Neural progenitor cell (in vitro differentiated cells): Measurements from ENCODE around the gene FECH. TPM values are rescaled to one million over a fixed set of nuclear protein-coding genes. Genes with fewer than 3 reads are reported as not detected.

Experiments used
- DNase-seq: peaks from one replicate; pipeline ENCODE4 v3.0.0-alpha.2; 2016; ENCODE audit warnings: low spot score
- H2AFZ ChIP-seq: fragments of 200-600 bp; sonication (generic); replicated peaks from 2 replicates; pipeline ENCODE4 v1.6.1; 2016; ENCODE audit warnings: antibody characterized with exemption
- H3F3A ChIP-seq: fragments of 200-600 bp; sonication (generic); 2 replicates; pipeline ENCODE4 v1.6.1; 2016; ENCODE audit warnings: antibody characterized with exemption, low read depth
- H3K27ac ChIP-seq: fragments of 200-600 bp; sonication (generic); 2 replicates; pipeline ENCODE4 v1.5.1; 2016; ENCODE audit warnings: mild to moderate bottlenecking
- H3K27me3 ChIP-seq: fragments of 200-600 bp; sonication (generic); 2 replicates; pipeline ENCODE4 v1.6.1; 2016; ENCODE audit warnings: mild to moderate bottlenecking, moderate library complexity
- H3K36me3 ChIP-seq: fragments of 200-600 bp; sonication (generic); 2 replicates; pipeline ENCODE4 v1.5.1; 2016
- H3K4me1 ChIP-seq: fragments of 200-600 bp; sonication (generic); 2 replicates; pipeline ENCODE4 v1.6.1; 2016; ENCODE audit warnings: mixed run types
- H3K4me2 ChIP-seq: fragments of 200-600 bp; sonication (generic); 2 replicates; pipeline ENCODE4 v1.6.1; 2016
- H3K4me3 ChIP-seq: fragments of 200-600 bp; sonication (generic); 2 replicates; pipeline ENCODE4 v1.5.1; 2016
- H3K79me2 ChIP-seq: fragments of 200-600 bp; sonication (generic); 2 replicates; pipeline ENCODE4 v1.6.1; 2016; ENCODE audit warnings: low read depth
- H3K9ac ChIP-seq: fragments of 200-600 bp; sonication (generic); 2 replicates; pipeline ENCODE4 v1.6.1; 2016
- H3K9me3 ChIP-seq: fragments of 200-600 bp; sonication (generic); 2 replicates; pipeline ENCODE4 v1.5.1; 2016; ENCODE audit warnings: low read depth
- H4K20me1 ChIP-seq: fragments of 200-600 bp; sonication (generic); 2 replicates; pipeline ENCODE4 v1.6.1; 2016; ENCODE audit warnings: low read depth
- H3K27ac Mint-ChIP-seq: 3 replicates; pipeline ENCODE4 v1.8.0; 2021; ENCODE audit warnings: mixed read lengths
- H3K27me3 Mint-ChIP-seq: 2 replicates; pipeline ENCODE4 v1.8.0; 2022; ENCODE audit warnings: low read depth, mild to moderate bottlenecking, inconsistent platforms, moderate library complexity, mixed read lengths; ENCODE audit not compliant: insufficient read depth
- H3K36me3 Mint-ChIP-seq: 3 replicates; pipeline ENCODE4 v1.8.0; 2021; ENCODE audit warnings: mixed read lengths
- H3K4me1 Mint-ChIP-seq: 3 replicates; pipeline ENCODE4 v1.8.0; 2021; ENCODE audit warnings: mixed read lengths
- H3K4me3 Mint-ChIP-seq: 3 replicates; pipeline ENCODE4 v1.8.0; 2021; ENCODE audit warnings: mild to moderate bottlenecking, moderate library complexity, mixed read lengths
- H3K9me3 Mint-ChIP-seq: 3 replicates; pipeline ENCODE4 v1.8.0; 2020; ENCODE audit warnings: mixed read lengths
- CTCF ChIP-seq: fragments of 200-600 bp; sonication (generic); IDR thresholded peaks from 2 replicates; pipeline ENCODE4 v1.5.1; 2017; ENCODE audit warnings: antibody characterized with exemption, mild to moderate bottlenecking
- EZH2 ChIP-seq: fragments of 200-600 bp; sonication (generic); IDR thresholded peaks from 2 replicates; pipeline ENCODE4 v1.6.1; 2017; ENCODE audit warnings: antibody characterized with exemption, mild to moderate bottlenecking, moderate library complexity
- EZH2phosphoT487 ChIP-seq: fragments of 200-600 bp; sonication (generic); IDR thresholded peaks from 2 replicates; pipeline ENCODE4 v1.6.1; 2017; ENCODE audit warnings: antibody characterized with exemption
- total RNA-seq: library from RNA; depleted of rRNA; stranded (reverse); fragments of >200 nt; gene quantifications from 2 replicates; pipeline ENCODE4 v1.2.3, GENCODE V29; 2015; ENCODE audit warnings: low replicate concordance

Gene FECH
- total RNA-seq, 1 donor from 2014 or later, result 16.4 TPM

DNA sequence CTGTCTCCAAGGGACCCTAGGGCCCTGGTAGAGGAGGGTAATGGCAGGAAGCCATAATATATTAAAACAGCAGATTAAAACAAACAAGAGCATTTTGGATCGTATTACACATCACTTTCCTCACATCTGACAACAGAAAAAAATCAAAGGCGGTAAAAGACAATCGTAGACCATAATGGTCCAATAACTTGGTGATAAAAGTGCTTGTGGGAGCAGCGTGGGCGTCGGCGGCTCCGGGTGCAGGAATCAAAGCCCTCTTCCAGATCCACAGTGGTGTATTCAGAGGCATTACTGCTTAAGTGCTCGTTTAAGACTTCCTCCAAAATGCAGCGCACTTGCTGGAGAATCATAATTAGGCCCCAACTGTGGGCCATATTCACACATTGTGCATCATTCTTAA lies 68.0 kb downstream of the FECH start:
- no peaks in the 10 kb centered on the region for H3K9me3 ChIP-seq
- H3K4me1 ChIP-seq, result no peaks in the 10 kb centered on the region
- H3K27me3 ChIP-seq, result no peaks in the 10 kb centered on the region
- H3K79me2 ChIP-seq, result no peaks in the 10 kb centered on the region
- no peak for TF ChIP-seq CTCF
- TF ChIP-seq EZH2, result no peak
- no peak for TF ChIP-seq EZH2phosphoT487
- no peak overlapping the region for H3K9ac ChIP-seq
- Mint-ChIP-seq H3K27ac (no peak overlapping the region), H3K4me3 (no peak overlapping the region), H3K27me3 (peaks cover 2% of the 10 kb centered on the region), H3K9me3 (no peaks in the 10 kb centered on the region), H3K36me3 (no peaks in the 10 kb centered on the region), H3K4me1 (no peaks in the 10 kb centered on the region)
- H4K20me1 ChIP-seq, result no peaks in the 10 kb centered on the region
- no peaks in the 10 kb centered on the region for H3K36me3 ChIP-seq
- no peaks in the 10 kb centered on the region for H3F3A ChIP-seq
- H3K27ac ChIP-seq, result no peak overlapping the region
- H2AFZ ChIP-seq, result no peak overlapping the region
- no peak for DNase-seq
- no peak overlapping the region for H3K4me2 ChIP-seq
- H3K4me3 ChIP-seq, result no peak overlapping the region

DNA sequence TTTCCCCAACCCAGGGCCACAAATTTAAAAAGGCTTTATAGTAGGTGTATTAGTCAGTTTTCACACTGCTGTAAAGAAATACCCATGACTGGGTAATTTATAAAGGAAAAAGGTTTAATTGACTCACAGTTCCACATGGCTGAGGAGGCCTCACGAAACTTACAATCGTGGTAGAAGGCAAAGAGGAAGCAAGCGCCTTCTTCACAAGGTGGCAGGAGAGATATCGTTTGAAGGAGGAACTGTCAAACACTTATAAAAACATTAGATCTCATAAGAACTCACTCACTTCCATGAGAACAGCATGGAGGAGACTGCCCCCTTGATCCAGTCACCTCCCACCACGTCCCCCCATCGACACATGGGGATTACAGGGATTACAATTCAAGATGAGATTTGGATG lies 70.4 kb downstream of the FECH start:
- Histone ChIP-seq H3K4me1 (no peaks in the 10 kb centered on the region), H4K20me1 (no peaks in the 10 kb centered on the region), H3F3A (no peaks in the 10 kb centered on the region), H3K36me3 (no peaks in the 10 kb centered on the region), H3K27me3 (no peaks in the 10 kb centered on the region), H3K79me2 (no peaks in the 10 kb centered on the region), H3K9ac (no peak overlapping the region), H3K9me3 (no peaks in the 10 kb centered on the region), H2AFZ (no peak overlapping the region), H3K4me2 (no peak overlapping the region), H3K27ac (no peak overlapping the region), H3K4me3 (no peak overlapping the region)
- H3K27me3 Mint-ChIP-seq, result peaks cover 2% of the 10 kb centered on the region
- no peak overlapping the region for H3K4me3 Mint-ChIP-seq
- no peak for DNase-seq
- H3K36me3 Mint-ChIP-seq, result no peaks in the 10 kb centered on the region
- H3K27ac Mint-ChIP-seq, result no peak overlapping the region
- H3K9me3 Mint-ChIP-seq, result no peaks in the 10 kb centered on the region
- no peaks in the 10 kb centered on the region for H3K4me1 Mint-ChIP-seq
- TF ChIP-seq EZH2 (no peak), CTCF (no peak), EZH2phosphoT487 (no peak)

- Mint-ChIP-seq H3K36me3 (no peaks in the 10 kb centered on the region), H3K27me3 (no peaks in the 10 kb centered on the region), H3K4me1 (no peaks in the 10 kb centered on the region), H3K4me3 (no peak overlapping the region), H3K27ac (no peak overlapping the region), H3K9me3 (no peaks in the 10 kb centered on the region)
- Histone ChIP-seq H3K36me3 (no peaks in the 10 kb centered on the region), H3K4me1 (peaks cover 8% of the 10 kb centered on the region), H2AFZ (no peak overlapping the region), H3K9me3 (no peaks in the 10 kb centered on the region), H3K9ac (no peak overlapping the region), H3K79me2 (no peaks in the 10 kb centered on the region), H3K27ac (no peak overlapping the region), H3K4me3 (no peak overlapping the region), H3K4me2 (no peak overlapping the region), H3F3A (no peaks in the 10 kb centered on the region), H3K27me3 (no peaks in the 10 kb centered on the region), H4K20me1 (no peaks in the 10 kb centered on the region)
- no peak for DNase-seq
- TF ChIP-seq EZH2 (no peak), CTCF (no peak), EZH2phosphoT487 (no peak)
These were observed 81.3 kb downstream of the FECH start for GRCh38 chr18:57505231-57505630.

- H3K36me3 ChIP-seq, result no peaks in the 10 kb centered on the region
- H3K79me2 ChIP-seq, result no peaks in the 10 kb centered on the region
- no peak overlapping the region for H2AFZ ChIP-seq
- DNase-seq, result no peak
- H3K9ac ChIP-seq, result no peak overlapping the region
- H3K27me3 ChIP-seq, result no peaks in the 10 kb centered on the region
- no peak overlapping the region for H3K27ac ChIP-seq
- H3K4me1 ChIP-seq, result peaks cover 8% of the 10 kb centered on the region
- no peak overlapping the region for H3K4me3 ChIP-seq
- no peak for TF ChIP-seq EZH2phosphoT487
- no peak for TF ChIP-seq CTCF
- no peaks in the 10 kb centered on the region for H3K9me3 Mint-ChIP-seq
- no peaks in the 10 kb centered on the region for H4K20me1 ChIP-seq
- H3K27ac Mint-ChIP-seq, result no peak overlapping the region
- no peak overlapping the region for H3K4me3 Mint-ChIP-seq
- no peaks in the 10 kb centered on the region for H3F3A ChIP-seq
- H3K4me2 ChIP-seq, result no peak overlapping the region
- no peaks in the 10 kb centered on the region for H3K4me1 Mint-ChIP-seq
- no peaks in the 10 kb centered on the region for H3K27me3 Mint-ChIP-seq
- H3K9me3 ChIP-seq, result no peaks in the 10 kb centered on the region
- no peaks in the 10 kb centered on the region for H3K36me3 Mint-ChIP-seq
These were observed 83.9 kb downstream of the FECH start for GRCh38 chr18:57502624-57503023.
